ENCODE results near the gene KIF2A. TPM values are rescaled to one million over a fixed set of nuclear protein-coding genes. Genes with fewer than 3 reads are reported as not detected.
A peak's percentile ranks its signal among the peaks of the same experiment; 100 is the strongest.

Gene KIF2A
- total and polyA plus RNA-seq, 3 experiments from 2014 or later: 185 to 253 (median 252) TPM

GRCh38 chr5:62268234-62268633, 37.8 kb upstream of the KIF2A start:
- no peak overlapping the region for H3K4me3 Mint-ChIP-seq
- CTCF ChIA-PET: no interaction called here

GRCh38 chr5:62268792-62269191, 37.2 kb upstream of the KIF2A start:
- no peaks in the 10 kb centered on the region for H3K36me3 ChIP-seq (ENCODE audit: insufficient read depth, low read length)
- Mint-ChIP-seq H3K4me3 (no peak overlapping the region), H3K27me3 (no peaks in the 10 kb centered on the region), H3K36me3 (no peaks in the 10 kb centered on the region), H3K9me3 (no peaks in the 10 kb centered on the region), H3K4me1 (peaks cover 9 to 15% (median 13%) of the 10 kb centered on the region in 3 donors), H3K27ac (peak overlapping the region in 1 of 8 donors; percentile 31)
- H3K9me3 ChIP-seq (ENCODE audit: low read length): no peaks in the 10 kb centered on the region
- no peak overlapping the region for H3K27ac ChIP-seq (ENCODE audit: low read depth, low read length)
- CTCF ChIA-PET: no interaction called here
- peak in 1 of 5 donors; percentile 23 for DNase-seq
- H3K4me3 ChIP-seq (ENCODE audit: low read length): no peak overlapping the region
- POLR2A ChIA-PET: no interaction called here
- H3K27me3 ChIP-seq (ENCODE audit: insufficient read depth, low read length, poor library complexity, severe bottlenecking): no peaks in the 10 kb centered on the region
- peaks cover 11% of the 10 kb centered on the region for H3K4me1 ChIP-seq (ENCODE audit: insufficient read depth, low read length)

More at GRCh38 chr5:62268234-62268633, 37.8 kb upstream of the KIF2A start:
- H3K36me3 Mint-ChIP-seq: no peaks in the 10 kb centered on the region
- Histone ChIP-seq H3K9me3 (ENCODE audit: low read length) (no peaks in the 10 kb centered on the region), H3K4me3 (ENCODE audit: low read length) (no peak overlapping the region), H3K27me3 (ENCODE audit: insufficient read depth, low read length, poor library complexity, severe bottlenecking) (no peaks in the 10 kb centered on the region), H3K27ac (ENCODE audit: low read depth, low read length) (no peak overlapping the region), H3K4me1 (ENCODE audit: insufficient read depth, low read length) (peaks cover 11% of the 10 kb centered on the region), H3K36me3 (ENCODE audit: insufficient read depth, low read length) (no peaks in the 10 kb centered on the region)
- H3K9me3 Mint-ChIP-seq: no peaks in the 10 kb centered on the region
- POLR2A ChIA-PET: no interaction called here
- H3K27ac Mint-ChIP-seq: no peak overlapping the region
- H3K27me3 Mint-ChIP-seq: no peaks in the 10 kb centered on the region
- DNase-seq: no peak
- peaks cover 9 to 15% (median 13%) of the 10 kb centered on the region in 3 donors for H3K4me1 Mint-ChIP-seq

GRCh38 chr5:62271370-62271769, 34.6 kb upstream of the KIF2A start:
- no peaks in the 10 kb centered on the region for H3K27me3 ChIP-seq (ENCODE audit: insufficient read depth, low read length, poor library complexity, severe bottlenecking)
- peaks cover 11% of the 10 kb centered on the region for H3K4me1 ChIP-seq (ENCODE audit: insufficient read depth, low read length)
- H3K36me3 ChIP-seq (ENCODE audit: insufficient read depth, low read length): no peaks in the 10 kb centered on the region
- no peaks in the 10 kb centered on the region for H3K36me3 Mint-ChIP-seq
- POLR2A ChIA-PET: no interaction called here
- CTCF ChIA-PET: interaction anchor here (1.8 kb wide), 1 partner anchor 47 kb away, joined by 5 read pairs; no protein-coding TSS in a partner anchor
- H3K27ac Mint-ChIP-seq: no peak overlapping the region
- H3K27ac ChIP-seq (ENCODE audit: low read depth, low read length): no peak overlapping the region
- H3K9me3 ChIP-seq (ENCODE audit: low read length): no peaks in the 10 kb centered on the region
- H3K4me3 Mint-ChIP-seq: no peak overlapping the region
- H3K4me3 ChIP-seq (ENCODE audit: low read length): no peak overlapping the region
- peaks cover 6 to 15% (median 10%) of the 10 kb centered on the region in 3 donors for H3K4me1 Mint-ChIP-seq
- no peak for DNase-seq
- no peaks in the 10 kb centered on the region for H3K9me3 Mint-ChIP-seq
- no peaks in the 10 kb centered on the region for H3K27me3 Mint-ChIP-seq

- Histone ChIP-seq H3K9me3 (ENCODE audit: low read length) (no peaks in the 10 kb centered on the region), H3K27ac (ENCODE audit: low read depth, low read length) (no peak overlapping the region), H3K27me3 (ENCODE audit: insufficient read depth, low read length, poor library complexity, severe bottlenecking) (no peaks in the 10 kb centered on the region), H3K36me3 (ENCODE audit: insufficient read depth, low read length) (no peaks in the 10 kb centered on the region), H3K4me1 (ENCODE audit: insufficient read depth, low read length) (peaks cover 11% of the 10 kb centered on the region), H3K4me3 (ENCODE audit: low read length) (no peak overlapping the region)
- CTCF ChIA-PET: interaction anchor here (1.8 kb wide), 1 partner anchor 48 kb away, joined by 5 read pairs; no protein-coding TSS in a partner anchor
- Mint-ChIP-seq H3K27me3 (no peaks in the 10 kb centered on the region), H3K36me3 (no peaks in the 10 kb centered on the region), H3K4me1 (peaks cover 7 to 17% (median 12%) of the 10 kb centered on the region in 3 donors), H3K9me3 (no peaks in the 10 kb centered on the region), H3K27ac (no peak overlapping the region), H3K4me3 (no peak overlapping the region)
- DNase-seq: no peak
- POLR2A ChIA-PET: no interaction called here
Measured at GRCh38 chr5:62271870-62272269, 34.1 kb upstream of the KIF2A start.

GRCh38 chr5:62273687-62274086, 32.3 kb upstream of the KIF2A start:
- ChIA-PET CTCF (interaction anchor here (1.0 kb wide), 1 partner anchor 36 kb away, joined by 3 read pairs; no protein-coding TSS in a partner anchor), POLR2A (no interaction called here)
- H3K4me1 ChIP-seq (ENCODE audit: insufficient read depth, low read length): peaks cover 4% of the 10 kb centered on the region
- H3K9me3 Mint-ChIP-seq: no peaks in the 10 kb centered on the region
- H3K36me3 Mint-ChIP-seq: peaks cover 0 to under 1% (median 0%) of the 10 kb centered on the region in 3 donors
- H3K9me3 ChIP-seq (ENCODE audit: low read length): no peaks in the 10 kb centered on the region
- no peaks in the 10 kb centered on the region for H3K27me3 ChIP-seq (ENCODE audit: insufficient read depth, low read length, poor library complexity, severe bottlenecking)
- H3K4me3 Mint-ChIP-seq: no peak overlapping the region
- H3K4me1 Mint-ChIP-seq: peaks cover 11 to 16% (median 14%) of the 10 kb centered on the region in 3 donors
- H3K27ac ChIP-seq (ENCODE audit: low read depth, low read length): no peak overlapping the region
- H3K36me3 ChIP-seq (ENCODE audit: insufficient read depth, low read length): no peaks in the 10 kb centered on the region
- no peak overlapping the region for H3K4me3 ChIP-seq (ENCODE audit: low read length)
- no peak for DNase-seq
- peak overlapping the region in 1 of 8 donors; percentile 43 for H3K27ac Mint-ChIP-seq
- no peaks in the 10 kb centered on the region for H3K27me3 Mint-ChIP-seq

- no peak overlapping the region for H3K4me3 ChIP-seq (ENCODE audit: low read length)
- POLR2A ChIA-PET: no interaction called here
- Mint-ChIP-seq H3K27ac (no peak overlapping the region), H3K4me1 (peaks cover 7 to 9% (median 7%) of the 10 kb centered on the region in 3 donors), H3K9me3 (no peaks in the 10 kb centered on the region), H3K36me3 (peaks cover 0 to 3% (median 0%) of the 10 kb centered on the region in 3 donors), H3K27me3 (no peaks in the 10 kb centered on the region), H3K4me3 (no peak overlapping the region)
- DNase-seq: no peak
- CTCF ChIA-PET: interaction anchor here (1.2 kb wide), 1 partner anchor 15 kb away, joined by 3 read pairs; no protein-coding TSS in a partner anchor
- H3K4me1 ChIP-seq (ENCODE audit: insufficient read depth, low read length): no peaks in the 10 kb centered on the region
- H3K9me3 ChIP-seq (ENCODE audit: low read length): no peaks in the 10 kb centered on the region
- H3K27ac ChIP-seq (ENCODE audit: low read depth, low read length): no peak overlapping the region
- H3K36me3 ChIP-seq (ENCODE audit: insufficient read depth, low read length): no peaks in the 10 kb centered on the region
- no peaks in the 10 kb centered on the region for H3K27me3 ChIP-seq (ENCODE audit: insufficient read depth, low read length, poor library complexity, severe bottlenecking)
Measured at GRCh38 chr5:62275581-62275980, 30.4 kb upstream of the KIF2A start.

GRCh38 chr5:62281411-62281810, 24.6 kb upstream of the KIF2A start:
- ChIA-PET CTCF (interaction anchor here (1.4 to 1.9 kb wide), 2 partner anchors 10 to 22 kb away, joined by 3 to 5 read pairs; no protein-coding TSS in a partner anchor), POLR2A (no interaction called here)
- no peaks in the 10 kb centered on the region for H3K36me3 ChIP-seq (ENCODE audit: insufficient read depth, low read length)
- H3K9me3 ChIP-seq (ENCODE audit: low read length): no peaks in the 10 kb centered on the region
- H3K9me3 Mint-ChIP-seq: peaks cover 0 to 8% (median 1%) of the 10 kb centered on the region in 5 donors
- H3K36me3 Mint-ChIP-seq: peaks cover 0 to 6% (median 0%) of the 10 kb centered on the region in 3 donors
- peaks cover 16% of the 10 kb centered on the region for H3K4me1 ChIP-seq (ENCODE audit: insufficient read depth, low read length)
- H3K27me3 Mint-ChIP-seq: no peaks in the 10 kb centered on the region
- H3K4me1 Mint-ChIP-seq: peaks cover 31 to 34% (median 32%) of the 10 kb centered on the region in 3 donors
- no peak overlapping the region for H3K4me3 ChIP-seq (ENCODE audit: low read length)
- no peak for DNase-seq
- no peaks in the 10 kb centered on the region for H3K27me3 ChIP-seq (ENCODE audit: insufficient read depth, low read length, poor library complexity, severe bottlenecking)
- no peak overlapping the region for H3K4me3 Mint-ChIP-seq
- no peak overlapping the region for H3K27ac ChIP-seq (ENCODE audit: low read depth, low read length)
- no peak overlapping the region for H3K27ac Mint-ChIP-seq

- Mint-ChIP-seq H3K9me3 (peaks cover 0 to 8% (median 1%) of the 10 kb centered on the region in 5 donors), H3K4me3 (no peak overlapping the region), H3K36me3 (peaks cover 0 to 6% (median 0%) of the 10 kb centered on the region in 3 donors), H3K4me1 (peaks cover 34 to 37% (median 34%) of the 10 kb centered on the region in 3 donors), H3K27me3 (no peaks in the 10 kb centered on the region), H3K27ac (peak overlapping the region in 1 of 8 donors; percentile 40)
- H3K4me1 ChIP-seq (ENCODE audit: insufficient read depth, low read length): peaks cover 22% of the 10 kb centered on the region
- DNase-seq: no peak
- ChIA-PET POLR2A (no interaction called here), CTCF (interaction anchor here (1.4 kb wide), 1 partner anchor 10 kb away, joined by 3 read pairs; no protein-coding TSS in a partner anchor)
- H3K27ac ChIP-seq (ENCODE audit: low read depth, low read length): no peak overlapping the region
- no peak overlapping the region for H3K4me3 ChIP-seq (ENCODE audit: low read length)
- no peaks in the 10 kb centered on the region for H3K27me3 ChIP-seq (ENCODE audit: insufficient read depth, low read length, poor library complexity, severe bottlenecking)
- H3K36me3 ChIP-seq (ENCODE audit: insufficient read depth, low read length): no peaks in the 10 kb centered on the region
- no peaks in the 10 kb centered on the region for H3K9me3 ChIP-seq (ENCODE audit: low read length)
Measured at GRCh38 chr5:62282064-62282463, 23.9 kb upstream of the KIF2A start.
